Upper lobe of left lung (tissue), 6 donors: ENCODE measurements around the gene CBLL2. TPM values are rescaled to one million over a fixed set of nuclear protein-coding genes. Genes with fewer than 3 reads are reported as not detected.

Experiments used
- ATAC-seq, 2 donors: fragments of 200-7000 bp; cut with Tn5 transposase; one replicate each; pipeline ENCODE4 v1.9.1; 2022; ENCODE audit warnings: mild to moderate bottlenecking in 2 of 2, moderate library complexity in 2 of 2; ENCODE audit not compliant: low FRiP score in 2 of 2
- DNase-seq, 2 donors: peaks; one replicate each; pipeline ENCODE4 v3.0.0-alpha.2; 2019 to 2020
- H3K27ac ChIP-seq, 4 donors: fragments of 200-600 bp; sonication (generic); one replicate each; pipeline ENCODE4 v1.5.1; 2016 to 2019
- H3K27me3 ChIP-seq, 4 donors: fragments of 200-600 bp; sonication (generic); one replicate each; pipeline ENCODE4 v1.5.1; 2017 to 2019
- H3K36me3 ChIP-seq, 4 donors: fragments of 200-600 bp; sonication (generic); one replicate each; pipeline ENCODE4 v1.5.1; 2016 to 2019
- H3K4me1 ChIP-seq, 4 donors: fragments of 200-600 bp; sonication (generic); one replicate each; pipeline ENCODE4 v1.5.1; 2018 to 2019
- H3K4me3 ChIP-seq, 4 donors: fragments of 200-600 bp; sonication (generic); one replicate each; pipeline ENCODE4 v1.5.1; 2017 to 2019; ENCODE audit warnings: mild to moderate bottlenecking in 2 of 4, moderate library complexity in 1 of 4
- H3K9me3 ChIP-seq, 4 donors: fragments of 200-600 bp; sonication (generic); one replicate each; pipeline ENCODE4 v1.5.1; 2018 to 2019
- EP300 ChIP-seq, 4 donors: sonication (generic); formaldehyde crosslinking; IDR thresholded peaks; one replicate each; pipeline ENCODE4 v1.5.1; 2017; ENCODE audit warnings: antibody characterized with exemption in 4 of 4, control low read depth in 2 of 4
- POLR2A ChIP-seq, 4 donors: fragments of 450-650 bp; IDR thresholded peaks; one replicate each; pipeline ENCODE4 v1.5.1; 2016 to 2017; ENCODE audit warnings: antibody characterized with exemption in 4 of 4, mild to moderate bottlenecking in 2 of 4
- POLR2AphosphoS5 ChIP-seq, 2 donors: sonication (generic); formaldehyde crosslinking; IDR thresholded peaks; one replicate each; pipeline ENCODE4 v1.5.1; 2017; ENCODE audit warnings: antibody characterized with exemption in 2 of 2
- WGBS, 2 donors: methylation state at CpG; one replicate each; pipeline ENCODE4 v1.1.5; 2017 to 2018; 5-methylcytosine and 5-hydroxymethylcytosine counted together
- total RNA-seq, 6 donors: library from RNA; depleted of rRNA in 4 of 6; stranded (reverse); fragments of >200 nt in 4 of 6; gene quantifications; one replicate each; pipeline versions ENCODE4 v1.1.0 to v1.2.1, GENCODE V29; 2016 to 2021
- TF ChIP-seq, protein P1 (sequence below), 6 experiments: fragments of 450-650 bp in 4 of 6; fragments of 200-600 bp in 2 of 6; sonication (generic) in 2 of 6; IDR thresholded peaks; one replicate each; pipeline ENCODE4 v1.5.1; 2016 to 2019; ENCODE audit warnings: antibody characterized with exemption in 6 of 6
- donor health status: DM: no; HTN: no; CAD: no; lungs with moderate emphysema.
- donor health status: DM: no; HTN: yes; CAD: no; lungs with severe emphysema.

CBLL2 gene
- total RNA-seq, 6 donors from 2014 or later = not detected

DNA sequence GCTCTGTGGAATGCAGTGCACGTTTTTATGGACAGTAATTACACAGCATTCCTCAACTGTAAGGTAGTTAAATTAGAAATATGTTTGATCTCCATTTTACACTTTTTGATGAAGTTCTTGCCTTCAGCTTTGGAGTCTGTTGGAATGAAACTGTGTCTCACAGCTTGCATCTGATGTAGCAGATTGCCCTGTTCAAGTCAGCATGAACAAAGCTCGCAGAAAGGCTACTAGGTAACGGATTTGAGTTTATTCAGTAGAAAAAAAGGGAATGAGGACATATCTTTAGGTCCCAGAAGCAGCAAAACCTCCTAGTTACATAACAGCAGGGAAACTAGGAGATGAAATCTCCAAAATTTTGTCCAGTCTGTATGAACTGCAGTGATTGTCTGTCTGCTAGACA is 24.3 kb upstream of the CBLL2 start:
- Histone ChIP-seq H3K27ac (no peak overlapping the region), H3K4me3 (no peak overlapping the region), H3K36me3 (no peaks in the 10 kb centered on the region), H3K9me3 (no peaks in the 10 kb centered on the region), H3K4me1 (no peaks in the 10 kb centered on the region), H3K27me3 (no peaks in the 10 kb centered on the region)
- 71 to 84% methylated on average over 3 of the region's 3 CpGs for WGBS, 2 donors
- no peak for ATAC-seq
- TF ChIP-seq POLR2A (IDR thresholded peaks at IDR 0.05) (no peak), POLR2AphosphoS5 (IDR thresholded peaks at IDR 0.05) (no peak), EP300 (IDR thresholded peaks at IDR 0.05) (no peak)
- TF ChIP-seq, protein P1, sequence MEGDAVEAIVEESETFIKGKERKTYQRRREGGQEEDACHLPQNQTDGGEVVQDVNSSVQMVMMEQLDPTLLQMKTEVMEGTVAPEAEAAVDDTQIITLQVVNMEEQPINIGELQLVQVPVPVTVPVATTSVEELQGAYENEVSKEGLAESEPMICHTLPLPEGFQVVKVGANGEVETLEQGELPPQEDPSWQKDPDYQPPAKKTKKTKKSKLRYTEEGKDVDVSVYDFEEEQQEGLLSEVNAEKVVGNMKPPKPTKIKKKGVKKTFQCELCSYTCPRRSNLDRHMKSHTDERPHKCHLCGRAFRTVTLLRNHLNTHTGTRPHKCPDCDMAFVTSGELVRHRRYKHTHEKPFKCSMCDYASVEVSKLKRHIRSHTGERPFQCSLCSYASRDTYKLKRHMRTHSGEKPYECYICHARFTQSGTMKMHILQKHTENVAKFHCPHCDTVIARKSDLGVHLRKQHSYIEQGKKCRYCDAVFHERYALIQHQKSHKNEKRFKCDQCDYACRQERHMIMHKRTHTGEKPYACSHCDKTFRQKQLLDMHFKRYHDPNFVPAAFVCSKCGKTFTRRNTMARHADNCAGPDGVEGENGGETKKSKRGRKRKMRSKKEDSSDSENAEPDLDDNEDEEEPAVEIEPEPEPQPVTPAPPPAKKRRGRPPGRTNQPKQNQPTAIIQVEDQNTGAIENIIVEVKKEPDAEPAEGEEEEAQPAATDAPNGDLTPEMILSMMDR (IDR thresholded peaks at IDR 0.05) = no peak
- DNase-seq = no peak

DNA sequence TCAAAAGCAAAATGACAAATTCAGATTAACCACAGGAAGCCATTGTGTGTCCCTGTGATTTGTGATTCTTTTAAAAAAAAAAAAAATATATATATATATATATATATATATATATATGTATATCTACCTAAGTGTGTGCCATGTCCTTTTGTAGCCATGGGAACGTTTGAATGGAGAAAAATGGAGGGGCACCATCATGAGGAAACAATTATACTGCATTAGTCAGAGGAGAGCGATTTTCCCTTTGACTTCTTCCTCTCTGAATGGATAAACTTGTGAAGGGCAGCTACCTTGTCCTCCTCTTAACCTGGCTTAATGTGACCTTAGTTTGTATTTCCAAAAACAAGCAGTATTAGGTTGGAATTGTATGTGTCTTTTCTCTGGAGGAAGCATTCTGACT is 23.3 kb upstream of the CBLL2 start:
- H3K4me1 ChIP-seq = no peaks in the 10 kb centered on the region
- no peaks in the 10 kb centered on the region for H3K36me3 ChIP-seq
- TF ChIP-seq POLR2A (IDR thresholded peaks at IDR 0.05) (no peak), POLR2AphosphoS5 (IDR thresholded peaks at IDR 0.05) (no peak), EP300 (IDR thresholded peaks at IDR 0.05) (no peak)
- TF ChIP-seq, protein P1 (IDR thresholded peaks at IDR 0.05) = no peak
- 35 to 64% methylated on average over 2 of the region's 2 CpGs for WGBS, 2 donors
- H3K27ac ChIP-seq = no peak overlapping the region
- ATAC-seq = no peak
- H3K27me3 ChIP-seq = no peaks in the 10 kb centered on the region
- no peak overlapping the region for H3K4me3 ChIP-seq
- no peaks in the 10 kb centered on the region for H3K9me3 ChIP-seq
- DNase-seq = no peak

DNA sequence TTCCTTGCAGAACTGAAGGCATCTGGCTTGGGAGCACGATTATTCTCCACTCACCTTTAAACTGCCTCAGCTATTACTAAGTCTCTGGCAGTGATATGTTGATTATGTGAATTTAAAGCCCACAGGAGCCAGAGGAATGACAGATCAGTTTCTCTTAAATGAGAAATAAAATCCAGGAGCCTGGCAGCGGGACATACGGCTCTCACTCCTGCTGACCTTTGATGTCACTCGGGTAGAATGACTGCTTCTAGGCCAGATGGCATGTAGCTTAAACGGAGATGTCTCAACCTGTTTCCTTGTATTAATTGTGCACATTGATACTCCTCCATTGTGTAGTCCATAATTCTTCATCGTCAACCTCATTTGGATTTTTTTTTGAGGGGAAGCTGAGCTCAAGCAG is 4.0 kb upstream of the CBLL2 start:
- 71 to 84% methylated on average over 6 of the region's 6 CpGs for WGBS, 2 donors
- no peaks in the 10 kb centered on the region for H3K9me3 ChIP-seq
- H3K36me3 ChIP-seq = no peaks in the 10 kb centered on the region
- no peaks in the 10 kb centered on the region for H3K27me3 ChIP-seq
- H3K4me3 ChIP-seq = no peak overlapping the region
- TF ChIP-seq POLR2A (IDR thresholded peaks at IDR 0.05) (no peak), EP300 (IDR thresholded peaks at IDR 0.05) (no peak), POLR2AphosphoS5 (IDR thresholded peaks at IDR 0.05) (no peak)
- TF ChIP-seq, protein P1 (IDR thresholded peaks at IDR 0.05) = no peak
- no peak overlapping the region for H3K27ac ChIP-seq
- no peaks in the 10 kb centered on the region for H3K4me1 ChIP-seq
- DNase-seq (no peak), ATAC-seq (no peak)

DNA sequence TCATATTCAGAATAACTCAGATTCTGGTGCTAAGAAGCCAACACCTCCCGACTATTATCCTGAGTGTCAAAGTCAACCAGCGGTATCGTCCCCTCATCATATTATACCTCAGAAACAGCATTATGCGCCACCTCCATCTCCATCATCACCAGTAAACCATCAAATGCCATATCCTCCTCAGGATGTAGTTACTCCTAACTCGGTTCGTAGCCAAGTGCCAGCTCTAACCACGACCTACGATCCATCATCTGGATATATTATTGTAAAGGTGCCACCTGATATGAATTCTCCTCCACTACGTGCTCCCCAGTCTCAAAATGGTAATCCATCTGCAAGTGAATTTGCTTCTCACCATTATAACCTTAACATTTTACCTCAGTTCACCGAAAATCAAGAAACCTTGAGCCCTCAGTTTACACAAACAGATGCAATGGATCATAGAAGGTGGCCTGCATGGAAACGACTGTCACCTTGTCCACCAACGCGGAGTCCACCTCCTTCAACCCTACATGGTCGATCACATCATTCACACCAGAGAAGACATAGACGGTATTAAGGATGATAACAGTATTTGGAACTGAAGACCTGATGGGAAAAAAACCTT is 1.1 kb downstream of the CBLL2 start:
- WGBS, 2 donors = 84 to 90% methylated on average over 12 to 15 of the region's 15 CpGs
- Histone ChIP-seq H3K4me3 (no peak overlapping the region), H3K27me3 (no peaks in the 10 kb centered on the region), H3K4me1 (no peaks in the 10 kb centered on the region), H3K36me3 (no peaks in the 10 kb centered on the region), H3K27ac (no peak overlapping the region), H3K9me3 (no peaks in the 10 kb centered on the region)
- ATAC-seq = no peak
- no peak for TF ChIP-seq POLR2AphosphoS5 (IDR thresholded peaks at IDR 0.05)
- DNase-seq = no peak

DNA sequence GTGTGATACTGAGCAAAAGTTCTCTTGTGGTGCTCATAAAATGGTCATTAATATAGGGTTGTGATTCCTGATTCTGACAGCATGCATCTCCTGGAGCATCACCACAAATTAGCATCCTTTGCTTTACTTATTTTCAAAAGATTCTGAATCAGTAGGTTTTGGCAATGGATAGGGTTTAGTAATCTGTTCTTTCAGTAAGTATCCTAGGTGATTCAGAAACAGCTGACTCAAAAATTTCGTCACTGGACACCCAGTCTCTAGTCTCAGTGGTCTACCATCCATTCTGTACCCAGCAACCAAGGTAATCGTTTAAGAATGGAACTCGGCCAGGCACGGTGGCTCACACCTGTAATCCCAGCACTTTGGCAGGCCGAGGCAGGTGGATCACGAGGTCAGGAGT is 4.1 kb downstream of the CBLL2 start:
- no peak for ATAC-seq

More for the DNA sequence above, 4.1 kb downstream of the CBLL2 start:
- no peaks in the 10 kb centered on the region for H3K4me1 ChIP-seq
- TF ChIP-seq EP300 (IDR thresholded peaks at IDR 0.05) (no peak), POLR2AphosphoS5 (IDR thresholded peaks at IDR 0.05) (no peak), POLR2A (IDR thresholded peaks at IDR 0.05) (no peak)
- TF ChIP-seq, protein P1 (IDR thresholded peaks at IDR 0.05) = no peak
- H3K9me3 ChIP-seq = no peaks in the 10 kb centered on the region
- H3K27me3 ChIP-seq = no peaks in the 10 kb centered on the region
- no peak for DNase-seq
- no peak overlapping the region for H3K4me3 ChIP-seq
- WGBS, 2 donors = 81 to 88% methylated on average over 4 to 6 of the region's 6 CpGs
- no peaks in the 10 kb centered on the region for H3K36me3 ChIP-seq
- no peak overlapping the region for H3K27ac ChIP-seq
